Right forelimb (tissue), 1 donor: ENCODE measurements around the gene ADTRP.

Experiments
- DNase-seq: peaks from one replicate; pipeline ENCODE4 v3.0.0-alpha.2; 2018

ADTRP gene

GRCh38 chr6:11778648-11779328 lies at the start of gene ADTRP:
Gene ADTRP (minus strand): TSS chr6:11778803. CDS start chr6:11778759, 44 bp downstream.
- DNase-seq: no peak

- DNase-seq: no peak
Observed at GRCh38 chr6:11826779-11827178, 48.2 kb upstream of the ADTRP start.

GRCh38 chr6:11824986-11825385 lies 46.4 kb upstream of the ADTRP start:
- DNase-seq: no peak

- DNase-seq: no peak
Observed at GRCh38 chr6:11822346-11822745, 43.7 kb upstream of the ADTRP start.

- no peak for DNase-seq
Observed at GRCh38 chr6:11821781-11822180, 43.2 kb upstream of the ADTRP start.

- no peak for DNase-seq
Observed at GRCh38 chr6:11820821-11821220, 42.2 kb upstream of the ADTRP start.

- DNase-seq: no peak
Observed at GRCh38 chr6:11819486-11819885, 40.9 kb upstream of the ADTRP start.

- DNase-seq: no peak
Observed at GRCh38 chr6:11815231-11815630, 36.6 kb upstream of the ADTRP start.

- DNase-seq: no peak
Observed at GRCh38 chr6:11814819-11815218, 36.2 kb upstream of the ADTRP start.

- DNase-seq: no peak
Observed at GRCh38 chr6:11814106-11814505, 35.5 kb upstream of the ADTRP start.

- no peak for DNase-seq
Observed at GRCh38 chr6:11813606-11814005, 35.0 kb upstream of the ADTRP start.

- no peak for DNase-seq
Observed at GRCh38 chr6:11812951-11813350, 34.3 kb upstream of the ADTRP start.

GRCh38 chr6:11812439-11812838 lies 33.8 kb upstream of the ADTRP start:
- DNase-seq: no peak

GRCh38 chr6:11811644-11812264 lies 33.2 kb upstream of the ADTRP start:
- no peak for DNase-seq

GRCh38 chr6:11810854-11811643 lies 32.4 kb upstream of the ADTRP start:
- DNase-seq: no peak

- peak; percentile 57 for DNase-seq
Observed at GRCh38 chr6:11810039-11810541, 31.5 kb upstream of the ADTRP start.

GRCh38 chr6:11808054-11808453 lies 29.5 kb upstream of the ADTRP start:
- no peak for DNase-seq

- no peak for DNase-seq
Observed at GRCh38 chr6:11806561-11807317, 28.1 kb upstream of the ADTRP start.

- no peak for DNase-seq
Observed at GRCh38 chr6:11805259-11806053, 26.9 kb upstream of the ADTRP start.

- DNase-seq: no peak
Observed at GRCh38 chr6:11804701-11805100, 26.1 kb upstream of the ADTRP start.

- DNase-seq: no peak
Observed at GRCh38 chr6:11804135-11804534, 25.5 kb upstream of the ADTRP start.

GRCh38 chr6:11803591-11803971 lies 25.0 kb upstream of the ADTRP start:
- DNase-seq: no peak
